NCI-H1930 (cell line): ENCODE data around the gene ADAM12.
"Not testable (repeated sequence)": the region's sequence is repeated elsewhere in the genome, so short reads cannot be mapped to it uniquely, and the experiment has no call there.

Experiments used
- DNase-seq, 2 experiments: peaks; one replicate each; lab custom pipeline; 2025; lab: John Stamatoyannopoulos, UW

ADAM12 gene

GRCh38 chr10:126374435-126374834 lies 13.8 kb downstream of the ADAM12 start:
- no peak for DNase-seq

GRCh38 chr10:126373972-126374371 lies 14.3 kb downstream of the ADAM12 start:
- DNase-seq = no peak

- no peak for DNase-seq
Measured at GRCh38 chr10:126373147-126373546, 15.1 kb downstream of the ADAM12 start.

- DNase-seq = no peak
Measured at GRCh38 chr10:126372396-126372795, 15.9 kb downstream of the ADAM12 start.

GRCh38 chr10:126369125-126369710 lies 19.1 kb downstream of the ADAM12 start:
- no peak for DNase-seq

GRCh38 chr10:126357169-126357568 lies 31.1 kb downstream of the ADAM12 start:
- DNase-seq = no peak

GRCh38 chr10:126353666-126354065 lies 34.6 kb downstream of the ADAM12 start:
- no peak for DNase-seq

- DNase-seq = no peak
Measured at GRCh38 chr10:126352453-126352852, 35.8 kb downstream of the ADAM12 start.

- no peak for DNase-seq
Measured at GRCh38 chr10:126351021-126351420, 37.3 kb downstream of the ADAM12 start.

GRCh38 chr10:126350216-126350992 lies 37.9 kb downstream of the ADAM12 start:
- DNase-seq = no peak

GRCh38 chr10:126349676-126350075 lies 38.6 kb downstream of the ADAM12 start:
- DNase-seq = no peak

GRCh38 chr10:126349101-126349500 lies 39.2 kb downstream of the ADAM12 start:
- no peak for DNase-seq

GRCh38 chr10:126343496-126343895 lies 44.8 kb downstream of the ADAM12 start:
- not testable (repeated sequence) for DNase-seq

- DNase-seq = no peak
Measured at GRCh38 chr10:126342680-126343079, 45.6 kb downstream of the ADAM12 start.

- DNase-seq = no peak
Measured at GRCh38 chr10:126341491-126341890, 46.8 kb downstream of the ADAM12 start.

- DNase-seq = no peak
Measured at GRCh38 chr10:126337251-126337810, 50.9 kb downstream of the ADAM12 start.

- DNase-seq = no peak
Measured at GRCh38 chr10:126336801-126337200, 51.5 kb downstream of the ADAM12 start.

- DNase-seq = no peak
Measured at GRCh38 chr10:126334272-126334671, 54.0 kb downstream of the ADAM12 start.

GRCh38 chr10:126332576-126332975 lies 55.7 kb downstream of the ADAM12 start:
- no peak for DNase-seq

- no peak for DNase-seq
Measured at GRCh38 chr10:126331101-126331500, 57.2 kb downstream of the ADAM12 start.

GRCh38 chr10:126324826-126325225 lies 63.5 kb downstream of the ADAM12 start:
- no peak for DNase-seq

- no peak for DNase-seq
Measured at GRCh38 chr10:126321440-126321839, 66.8 kb downstream of the ADAM12 start.

GRCh38 chr10:126317751-126318150 lies 70.5 kb downstream of the ADAM12 start:
- no peak for DNase-seq
